DND-41 (cell line): ENCODE results near the gene MAP2.

ENCODE experiments used
- CTCF ChIP-seq: IDR thresholded peaks from 2 replicates; pipeline ENCODE4 v1.5.1; 2012; ENCODE audit warnings: borderline replicate concordance, low read length, moderate library complexity, mild to moderate bottlenecking; ENCODE audit not compliant: poor library complexity, severe bottlenecking; ENCODE audit errors: extremely low read depth
- EZH2 ChIP-seq: IDR thresholded peaks from 3 replicates; pipeline ENCODE4 v1.6.1; 2012; ENCODE audit warnings: borderline replicate concordance, low read depth, mild to moderate bottlenecking, moderate library complexity, low read length, inconsistent platforms; ENCODE audit not compliant: severe bottlenecking

DNA sequence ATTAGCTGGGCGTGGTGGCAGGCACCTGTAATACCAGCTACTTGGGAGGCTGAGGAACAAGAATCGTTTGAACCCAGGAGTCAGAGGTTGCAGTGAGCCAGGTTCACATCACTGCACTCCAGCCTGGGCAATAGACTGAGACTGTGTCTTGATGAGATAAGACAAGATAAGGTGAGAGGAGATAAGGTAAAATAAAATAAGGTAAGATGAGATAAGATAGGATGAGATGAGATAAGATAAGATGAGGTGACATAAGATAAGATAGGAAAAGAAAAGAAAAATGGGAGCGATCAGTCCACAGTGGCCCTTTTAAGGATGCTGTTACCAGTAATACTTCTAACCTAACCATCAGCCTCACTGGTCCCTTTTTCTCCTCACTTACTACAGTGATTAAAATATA, 213.4 kb downstream of the MAP2 start:
- TF ChIP-seq EZH2 (no peak), CTCF (no peak)
